ENCODE results near the gene ZNFX1.

DNA sequence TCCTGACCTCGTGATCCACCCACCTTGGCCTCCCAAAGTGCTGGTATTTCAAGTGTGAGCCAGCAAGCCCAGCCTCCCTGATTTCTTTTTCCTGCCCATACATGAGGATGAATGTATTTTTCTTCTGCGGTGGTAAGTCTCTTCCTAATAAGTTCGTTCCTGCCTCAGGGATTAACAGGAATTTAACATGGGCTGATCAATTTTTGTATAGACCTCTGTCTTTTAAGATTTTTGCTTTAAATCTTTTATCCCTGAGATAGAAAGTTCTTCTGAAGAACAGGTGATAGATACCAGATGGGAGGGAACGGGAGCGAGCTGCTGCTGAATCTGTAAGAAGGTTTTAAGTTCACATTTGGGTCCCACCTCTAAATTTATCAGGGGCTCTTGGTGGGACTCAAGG is 7.0 kb upstream of the ZNFX1 start:
- no peak for TF ChIP-seq POLR2A (IDR thresholded peaks at IDR 0.05)
- TF ChIP-seq, protein P1, sequence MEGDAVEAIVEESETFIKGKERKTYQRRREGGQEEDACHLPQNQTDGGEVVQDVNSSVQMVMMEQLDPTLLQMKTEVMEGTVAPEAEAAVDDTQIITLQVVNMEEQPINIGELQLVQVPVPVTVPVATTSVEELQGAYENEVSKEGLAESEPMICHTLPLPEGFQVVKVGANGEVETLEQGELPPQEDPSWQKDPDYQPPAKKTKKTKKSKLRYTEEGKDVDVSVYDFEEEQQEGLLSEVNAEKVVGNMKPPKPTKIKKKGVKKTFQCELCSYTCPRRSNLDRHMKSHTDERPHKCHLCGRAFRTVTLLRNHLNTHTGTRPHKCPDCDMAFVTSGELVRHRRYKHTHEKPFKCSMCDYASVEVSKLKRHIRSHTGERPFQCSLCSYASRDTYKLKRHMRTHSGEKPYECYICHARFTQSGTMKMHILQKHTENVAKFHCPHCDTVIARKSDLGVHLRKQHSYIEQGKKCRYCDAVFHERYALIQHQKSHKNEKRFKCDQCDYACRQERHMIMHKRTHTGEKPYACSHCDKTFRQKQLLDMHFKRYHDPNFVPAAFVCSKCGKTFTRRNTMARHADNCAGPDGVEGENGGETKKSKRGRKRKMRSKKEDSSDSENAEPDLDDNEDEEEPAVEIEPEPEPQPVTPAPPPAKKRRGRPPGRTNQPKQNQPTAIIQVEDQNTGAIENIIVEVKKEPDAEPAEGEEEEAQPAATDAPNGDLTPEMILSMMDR (IDR thresholded peaks at IDR 0.05), result no peak
